Left lung (tissue), 10 donors: ENCODE measurements around the gene INPP5A. TPM values are rescaled to one million over a fixed set of nuclear protein-coding genes. Genes with fewer than 3 reads are reported as not detected.
A peak's percentile ranks its signal among the peaks of the same experiment; 100 is the strongest.

Experiments used
- ATAC-seq: fragments of 200-7000 bp; cut with Tn5 transposase; one replicate; pipeline ENCODE4 v1.9.1; 2020; ENCODE audit warnings: moderate library complexity
- DNase-seq, 4 donors: peaks; one replicate each; pipeline ENCODE4 v3.0.0-alpha.2; 2013 to 2020
- H3K27ac ChIP-seq, 2 donors: fragments of 200-600 bp; sonication (generic) in 1 of 2; one replicate each; pipeline versions ENCODE4 v1.5.0 to v1.8.0; 2020 to 2021
- H3K27me3 ChIP-seq, 2 donors: fragments of 200-600 bp; sonication (generic) in 1 of 2; one replicate each; pipeline versions ENCODE4 v1.5.0 to v1.8.0; 2020 to 2021
- H3K36me3 ChIP-seq, 2 donors: fragments of 200-600 bp; sonication (generic) in 1 of 2; one replicate each; pipeline versions ENCODE4 v1.5.0 to v1.8.0; 2020 to 2021
- H3K4me1 ChIP-seq, 2 donors: fragments of 200-600 bp; one replicate each; pipeline ENCODE4 v1.8.0; 2021
- H3K4me3 ChIP-seq, 2 donors: fragments of 200-600 bp; sonication (generic) in 1 of 2; one replicate each; pipeline versions ENCODE4 v1.5.0 to v1.8.0; 2020 to 2021; ENCODE audit warnings: mild to moderate bottlenecking in 1 of 2
- H3K9me3 ChIP-seq, 2 donors: fragments of 200-600 bp; sonication (generic) in 1 of 2; one replicate each; pipeline versions ENCODE4 v1.5.0 to v1.8.0; 2020 to 2021
- intact Hi-C, 2 donors: fragments of 100-400 bp; cut with DNase I; formaldehyde crosslinking; loops; one replicate each; pipeline versions ENCODE4 v1.11.2 to v1.14.2; 2022
- polyA plus RNA-seq, 6 donors: library from polyadenylated mRNA; unstranded; fragments of 120-200 nt; gene quantifications; one replicate each; pipeline ENCODE4 v1.2.1, GENCODE V29; 2013; ENCODE audit not compliant: insufficient read length in 6 of 6
- total RNA-seq, 2 donors: library from RNA; stranded (reverse); fragmentation: NEBNext Ultra II Directional; extraction: Animal tissue kit (Norgen Biotek cat#: 25700); gene quantifications; one replicate each; pipeline ENCODE4 v1.2.1, GENCODE V29; 2021
- TF ChIP-seq, protein P1 (sequence below), 2 donors: fragments of 200-600 bp; sonication (generic) in 1 of 2; IDR thresholded peaks; one replicate each; pipeline versions ENCODE4 v1.5.0 to v1.8.0; 2021; ENCODE audit warnings: antibody characterized with exemption in 2 of 2
- donor health status: DM: no; HTN: yes; CAD: no.
- donor health status: DM: no; HTN: no; CAD: no.

Gene INPP5A
- total and polyA plus RNA-seq, 8 donors: 32.0 to 44.0 (median 36.8) TPM

DNA sequence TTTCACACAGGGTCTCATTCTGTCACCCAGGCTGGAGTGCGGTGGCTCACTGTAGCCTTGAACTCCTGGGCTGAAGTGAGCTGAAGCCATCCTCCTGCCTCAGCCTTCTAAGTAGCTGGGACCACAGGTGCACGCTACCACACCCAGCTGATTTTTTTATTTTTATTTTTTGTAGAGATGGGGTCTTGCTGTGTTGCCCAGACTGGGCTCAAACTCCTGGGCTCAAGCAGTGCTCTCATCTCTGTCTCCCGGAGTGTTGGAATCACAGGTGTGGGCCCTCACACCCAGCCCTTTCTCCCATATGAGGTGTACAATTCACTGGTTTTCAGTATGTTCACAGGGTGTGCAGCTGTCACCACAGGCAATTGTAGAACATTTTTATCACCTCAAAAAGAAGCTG, 5.2 kb downstream of the INPP5A start:
- no peak overlapping the region for H3K27ac ChIP-seq
- TF ChIP-seq, protein P1, sequence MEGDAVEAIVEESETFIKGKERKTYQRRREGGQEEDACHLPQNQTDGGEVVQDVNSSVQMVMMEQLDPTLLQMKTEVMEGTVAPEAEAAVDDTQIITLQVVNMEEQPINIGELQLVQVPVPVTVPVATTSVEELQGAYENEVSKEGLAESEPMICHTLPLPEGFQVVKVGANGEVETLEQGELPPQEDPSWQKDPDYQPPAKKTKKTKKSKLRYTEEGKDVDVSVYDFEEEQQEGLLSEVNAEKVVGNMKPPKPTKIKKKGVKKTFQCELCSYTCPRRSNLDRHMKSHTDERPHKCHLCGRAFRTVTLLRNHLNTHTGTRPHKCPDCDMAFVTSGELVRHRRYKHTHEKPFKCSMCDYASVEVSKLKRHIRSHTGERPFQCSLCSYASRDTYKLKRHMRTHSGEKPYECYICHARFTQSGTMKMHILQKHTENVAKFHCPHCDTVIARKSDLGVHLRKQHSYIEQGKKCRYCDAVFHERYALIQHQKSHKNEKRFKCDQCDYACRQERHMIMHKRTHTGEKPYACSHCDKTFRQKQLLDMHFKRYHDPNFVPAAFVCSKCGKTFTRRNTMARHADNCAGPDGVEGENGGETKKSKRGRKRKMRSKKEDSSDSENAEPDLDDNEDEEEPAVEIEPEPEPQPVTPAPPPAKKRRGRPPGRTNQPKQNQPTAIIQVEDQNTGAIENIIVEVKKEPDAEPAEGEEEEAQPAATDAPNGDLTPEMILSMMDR (IDR thresholded peaks at IDR 0.05): no peak
- H3K4me1 ChIP-seq: peaks cover 19 to 90% of the 10 kb centered on the region in 2 donors
- no peaks in the 10 kb centered on the region for H3K36me3 ChIP-seq
- H3K27me3 ChIP-seq: no peaks in the 10 kb centered on the region
- DNase-seq (peak in 1 of 4 donors; percentile 10), ATAC-seq (no peak)
- H3K4me3 ChIP-seq: no peak overlapping the region
- no peaks in the 10 kb centered on the region for H3K9me3 ChIP-seq
- intact Hi-C loops: no loop called here

GRCh38 chr10:132543916-132544743, 6.5 kb downstream of the INPP5A start:
- no peaks in the 10 kb centered on the region for H3K27me3 ChIP-seq
- no peak for ATAC-seq
- TF ChIP-seq, protein P1 (IDR thresholded peaks at IDR 0.05): no peak
- H3K4me3 ChIP-seq: peak overlapping the region in 1 of 2 donors; percentile 6
- peaks cover 13 to 88% of the 10 kb centered on the region in 2 donors for H3K4me1 ChIP-seq
- H3K36me3 ChIP-seq: no peaks in the 10 kb centered on the region
- intact Hi-C loops: no loop called here
- no peak overlapping the region for H3K27ac ChIP-seq
- peak in 2 of 4 donors; percentile 29 to 63 for DNase-seq
- no peaks in the 10 kb centered on the region for H3K9me3 ChIP-seq

GRCh38 chr10:132544744-132545658, 7.4 kb downstream of the INPP5A start:
- H3K27ac ChIP-seq: no peak overlapping the region
- H3K27me3 ChIP-seq: no peaks in the 10 kb centered on the region
- intact Hi-C loops: no loop called here
- peaks cover 5 to 85% of the 10 kb centered on the region in 2 donors for H3K4me1 ChIP-seq
- ATAC-seq (peak; percentile 10), DNase-seq (peak in 1 of 4 donors; percentile 29)
- H3K9me3 ChIP-seq: no peaks in the 10 kb centered on the region
- TF ChIP-seq, protein P1 (IDR thresholded peaks at IDR 0.05): no peak
- peak overlapping the region in 1 of 2 donors; percentile 6 for H3K4me3 ChIP-seq
- no peaks in the 10 kb centered on the region for H3K36me3 ChIP-seq

- intact Hi-C loops: no loop called here
These were observed 8.2 kb downstream of the INPP5A start for GRCh38 chr10:132545659-132546367.

More at GRCh38 chr10:132545659-132546367, 8.2 kb downstream of the INPP5A start:
- ATAC-seq (no peak), DNase-seq (peak in 1 of 4 donors; percentile 33)
- no peaks in the 10 kb centered on the region for H3K27me3 ChIP-seq
- H3K4me1 ChIP-seq: peaks cover 0 to 85% of the 10 kb centered on the region in 2 donors
- no peak overlapping the region for H3K4me3 ChIP-seq
- H3K36me3 ChIP-seq: no peaks in the 10 kb centered on the region
- no peak overlapping the region for H3K27ac ChIP-seq
- TF ChIP-seq, protein P1 (IDR thresholded peaks at IDR 0.05): no peak
- no peaks in the 10 kb centered on the region for H3K9me3 ChIP-seq
